SU-DHL-6 (cell line): ENCODE data around the gene RBMS1.

Experiments used
- H2AFZ ChIP-seq: fragments of 200-600 bp; sonication (generic); 2 replicates; pipeline ENCODE4 v1.6.1; 2014; ENCODE audit warnings: low read depth, mild to moderate bottlenecking, moderate library complexity, mixed read lengths, antibody characterized with exemption, low read length; ENCODE audit not compliant: severe bottlenecking
- H3F3A ChIP-seq: fragments of 200-600 bp; shearing (Covaris generic); 2 replicates; pipeline ENCODE4 v1.6.0; 2016; ENCODE audit warnings: antibody characterized with exemption, mild to moderate bottlenecking; ENCODE audit not compliant: insufficient read depth
- H3K27ac ChIP-seq: fragments of 200-600 bp; sonication (generic); 2 replicates; pipeline ENCODE4 v1.5.1; 2016; ENCODE audit warnings: low read depth, mild to moderate bottlenecking, low read length, moderate library complexity, mixed read lengths
- H3K27me3 ChIP-seq: fragments of 200-600 bp; sonication (generic), shearing (Covaris generic); 2 replicates; pipeline ENCODE4 v1.6.0; 2014; ENCODE audit warnings: mild to moderate bottlenecking, low read length
- H3K36me3 ChIP-seq: fragments of 200-600 bp; sonication (generic); 2 replicates; pipeline ENCODE4 v1.6.1; 2014; ENCODE audit warnings: mild to moderate bottlenecking, low read length, mixed read lengths
- H3K4me2 ChIP-seq: fragments of 300-600, 200-600 bp; shearing (Covaris generic), sonication (generic); 2 replicates; pipeline ENCODE4 v1.6.0; 2014; ENCODE audit warnings: low read length, low read depth, mild to moderate bottlenecking; ENCODE audit not compliant: poor library complexity, severe bottlenecking
- H3K4me3 ChIP-seq: fragments of 200-600 bp; sonication (generic); 2 replicates; pipeline ENCODE4 v1.5.1; 2014; ENCODE audit warnings: antibody characterized with exemption, low read length, mild to moderate bottlenecking, mixed read lengths; ENCODE audit not compliant: insufficient read depth, poor library complexity, severe bottlenecking
- H3K79me2 ChIP-seq: fragments of 200-600 bp; sonication (generic); 2 replicates; pipeline ENCODE4 v1.6.1; 2014; ENCODE audit warnings: mild to moderate bottlenecking, low read length, moderate library complexity; ENCODE audit not compliant: insufficient read depth
- H3K9ac ChIP-seq: fragments of 200-600 bp; sonication (generic); 2 replicates; pipeline ENCODE4 v1.7.0; 2014; ENCODE audit warnings: mild to moderate bottlenecking, low read length
- H3K9me2 ChIP-seq: fragments of 200-600 bp; sonication (generic); replicated peaks from 2 replicates; pipeline ENCODE4 v1.6.1; 2014; ENCODE audit warnings: low read length; ENCODE audit not compliant: insufficient read depth
- H3K9me3 ChIP-seq: fragments of 200-600 bp; sonication (generic); 2 replicates; pipeline ENCODE4 v1.6.1; 2014; ENCODE audit warnings: low read length, mixed read lengths; ENCODE audit not compliant: insufficient read depth
- H4K20me1 ChIP-seq: fragments of 200-600 bp; sonication (generic); 2 replicates; pipeline ENCODE4 v1.6.1; 2014; ENCODE audit warnings: low read depth, mild to moderate bottlenecking, antibody characterized with exemption, low read length, moderate library complexity, mixed read lengths
- CTCF ChIP-seq: fragments of 200-600 bp; sonication (generic); IDR thresholded peaks from one replicate; pipeline ENCODE4 v1.5.1; 2017; ENCODE audit warnings: antibody characterized with exemption, mild to moderate bottlenecking, low read length, moderate library complexity; ENCODE audit not compliant: insufficient read depth, poor library complexity, severe bottlenecking
- EZH2phosphoT487 ChIP-seq: fragments of 200-600 bp; sonication (generic), shearing (Covaris generic); conservative IDR thresholded peaks from 2 replicates; pipeline ENCODE4 v1.6.1; 2018; ENCODE audit warnings: mild to moderate bottlenecking, antibody characterized with exemption, low read length, moderate library complexity, mixed read lengths

RBMS1 gene

GRCh38 chr2:160408959-160409291 lies 84.7 kb downstream of the RBMS1 start:
- H3K27ac ChIP-seq: no peak overlapping the region
- TF ChIP-seq CTCF (no peak), EZH2phosphoT487 (no peak)
- no peaks in the 10 kb centered on the region for H3K27me3 ChIP-seq
- no peak overlapping the region for H3K4me3 ChIP-seq
- no peak overlapping the region for H2AFZ ChIP-seq
- H3F3A ChIP-seq: no peaks in the 10 kb centered on the region; the same call in 1 of the 2 replicates
- H4K20me1 ChIP-seq: no peaks in the 10 kb centered on the region
- no peaks in the 10 kb centered on the region for H3K79me2 ChIP-seq
- H3K9ac ChIP-seq: no peak overlapping the region
- H3K9me3 ChIP-seq: no peaks in the 10 kb centered on the region
- H3K36me3 ChIP-seq: no peaks in the 10 kb centered on the region
- no peak overlapping the region for H3K4me2 ChIP-seq
- H3K9me2 ChIP-seq: no peaks in the 10 kb centered on the region

GRCh38 chr2:160408173-160408958 lies 85.2 kb downstream of the RBMS1 start:
- Histone ChIP-seq H2AFZ (no peak overlapping the region), H3K9ac (no peak overlapping the region), H3K36me3 (no peaks in the 10 kb centered on the region), H3K27ac (no peak overlapping the region), H3K9me2 (no peaks in the 10 kb centered on the region), H3K27me3 (no peaks in the 10 kb centered on the region), H3K9me3 (no peaks in the 10 kb centered on the region), H3K79me2 (0 out of 2 replicates have a peak, but pooled peaks cover under 1% of the 10 kb centered on the region), H4K20me1 (no peaks in the 10 kb centered on the region), H3F3A (no peaks in the 10 kb centered on the region; the same call in 1 of the 2 replicates), H3K4me3 (no peak overlapping the region), H3K4me2 (peak overlapping the region; percentile 42)
- no peak for TF ChIP-seq CTCF

GRCh38 chr2:160407393-160408172 lies 86.0 kb downstream of the RBMS1 start:
- Histone ChIP-seq H2AFZ (peak overlapping the region; percentile 99), H4K20me1 (peaks cover 5% of the 10 kb centered on the region), H3K79me2 (0 out of 2 replicates have a peak, but pooled peaks cover 4% of the 10 kb centered on the region), H3K4me3 (peak overlapping the region; percentile 94), H3K36me3 (no peaks in the 10 kb centered on the region), H3K27ac (peak overlapping the region; percentile 79), H3F3A (no peaks in the 10 kb centered on the region; the same call in 1 of the 2 replicates), H3K9me2 (no peaks in the 10 kb centered on the region), H3K27me3 (no peaks in the 10 kb centered on the region), H3K9ac (peak overlapping the region; percentile 93), H3K9me3 (no peaks in the 10 kb centered on the region), H3K4me2 (peak overlapping the region; percentile 85)
- TF ChIP-seq EZH2phosphoT487: no peak
- TF ChIP-seq CTCF: no peak
